OCI-LY7 (cell line): Measurements from ENCODE around the gene PRKN. TPM values are rescaled to one million over a fixed set of nuclear protein-coding genes. Genes with fewer than 3 reads are reported as not detected.

Experiments used
- BruUV-seq: library from RNA; stranded (reverse); fragments of 400-500 nt; replicated peaks from 2 replicates; lab custom pipeline; 2021; lab: Mats Ljungman, UMichigan
- CTCF ChIA-PET: fragments of 300-600 bp; sonication (Branson Sonifier 250); formaldehyde crosslinking; loops from one replicate; lab custom pipeline; 2022; ENCODE audit warnings: antibody characterized with exemption; ENCODE audit not compliant: unreplicated experiment; lab: Charles Lee
- POLR2A ChIA-PET: fragments of 300-600 bp; sonication (Branson Sonifier 250); formaldehyde crosslinking; loops from one replicate; lab custom pipeline; 2022; ENCODE audit warnings: antibody characterized with exemption; lab: Charles Lee
- DNase-seq: peaks from one replicate; pipeline ENCODE4 v3.0.0-alpha.2; 2015; ENCODE audit warnings: low spot score
- H2AFZ ChIP-seq: fragments of 200-600 bp; sonication (generic), shearing (Covaris generic); 2 replicates; pipeline ENCODE4 v1.6.1; 2014; ENCODE audit warnings: mild to moderate bottlenecking, antibody characterized with exemption, low read length, moderate library complexity
- H3K27ac ChIP-seq: fragments of 200-600 bp; sonication (generic); 2 replicates; pipeline ENCODE4 v1.5.1; 2014; ENCODE audit warnings: mixed run types, low read depth, mild to moderate bottlenecking, moderate library complexity, low read length, inconsistent platforms; ENCODE audit not compliant: poor library complexity, severe bottlenecking
- H3K36me3 ChIP-seq: fragments of 200-600 bp; sonication (generic); 2 replicates; pipeline ENCODE4 v1.6.1; 2014; ENCODE audit warnings: mild to moderate bottlenecking, antibody characterized with exemption, low read length, moderate library complexity, mixed read lengths; ENCODE audit not compliant: insufficient read depth
- H3K4me1 ChIP-seq: fragments of 200-600 bp; sonication (generic); 2 replicates; pipeline ENCODE4 v1.5.1; 2014; ENCODE audit warnings: mild to moderate bottlenecking, low read length; ENCODE audit not compliant: insufficient read depth, poor library complexity, severe bottlenecking
- H3K4me2 ChIP-seq: fragments of 200-600 bp; sonication (generic); 2 replicates; pipeline ENCODE4 v1.6.1; 2014; ENCODE audit warnings: mild to moderate bottlenecking, low read length
- H3K4me3 ChIP-seq: fragments of 200-600 bp; sonication (generic); 2 replicates; pipeline ENCODE4 v1.5.1; 2014; ENCODE audit warnings: mild to moderate bottlenecking, low read depth, low read length; ENCODE audit not compliant: poor library complexity, severe bottlenecking
- H3K79me2 ChIP-seq: fragments of 200-600 bp; sonication (generic); 2 replicates; pipeline ENCODE4 v1.6.1; 2016; ENCODE audit warnings: low read depth, mild to moderate bottlenecking, low read length, moderate library complexity, mixed read lengths; ENCODE audit not compliant: insufficient read depth
- H3K9me2 ChIP-seq: fragments of 200-600 bp; sonication (generic); 2 replicates; pipeline ENCODE4 v1.6.1; 2016; ENCODE audit warnings: mild to moderate bottlenecking, low read length, mixed read lengths; ENCODE audit not compliant: insufficient read depth
- H3K9me3 ChIP-seq: fragments of 200-600 bp; sonication (generic); 2 replicates; pipeline ENCODE4 v1.6.1; 2014; ENCODE audit warnings: mild to moderate bottlenecking, mixed run types, low read length, mixed read lengths
- H4K20me1 ChIP-seq: fragments of 200-600 bp; sonication (generic); 2 replicates; pipeline ENCODE4 v1.6.1; 2014; ENCODE audit warnings: mild to moderate bottlenecking, antibody characterized with exemption, low read length, moderate library complexity, mixed read lengths; ENCODE audit not compliant: insufficient read depth
- EZH2phosphoT487 ChIP-seq: fragments of 200-600 bp; sonication (generic); IDR thresholded peaks from 2 replicates; pipeline ENCODE4 v1.6.1; 2018; ENCODE audit warnings: low read depth, borderline replicate concordance, mild to moderate bottlenecking, mixed run types, antibody characterized with exemption, low read length, moderate library complexity, mixed read lengths
- intact Hi-C: fragments of 100-400 bp; cut with micrococcal nuclease; formaldehyde crosslinking; loops from one replicate; pipeline ENCODE4 v1.10.0; 2022; ENCODE audit not compliant: unreplicated experiment
- total RNA-seq, 2 experiments: library from RNA; depleted of rRNA in 1 of 2; stranded (reverse); fragments of >200 nt in 1 of 2; shearing (Covaris generic) in 1 of 2; gene quantifications; 2 replicates each; pipeline ENCODE4 v1.2.3, GENCODE V29; 2014 to 2022
- TF ChIP-seq, protein P1 (sequence below): fragments of 200-600 bp; sonication (generic); conservative IDR thresholded peaks from 2 replicates; pipeline ENCODE4 v1.5.1; 2014; ENCODE audit warnings: mild to moderate bottlenecking, antibody characterized with exemption, low read length, moderate library complexity, mixed read lengths

The PRKN gene
- total RNA-seq, 2 experiments from 2014 or later = 1.3 to 2.0 TPM

DNA sequence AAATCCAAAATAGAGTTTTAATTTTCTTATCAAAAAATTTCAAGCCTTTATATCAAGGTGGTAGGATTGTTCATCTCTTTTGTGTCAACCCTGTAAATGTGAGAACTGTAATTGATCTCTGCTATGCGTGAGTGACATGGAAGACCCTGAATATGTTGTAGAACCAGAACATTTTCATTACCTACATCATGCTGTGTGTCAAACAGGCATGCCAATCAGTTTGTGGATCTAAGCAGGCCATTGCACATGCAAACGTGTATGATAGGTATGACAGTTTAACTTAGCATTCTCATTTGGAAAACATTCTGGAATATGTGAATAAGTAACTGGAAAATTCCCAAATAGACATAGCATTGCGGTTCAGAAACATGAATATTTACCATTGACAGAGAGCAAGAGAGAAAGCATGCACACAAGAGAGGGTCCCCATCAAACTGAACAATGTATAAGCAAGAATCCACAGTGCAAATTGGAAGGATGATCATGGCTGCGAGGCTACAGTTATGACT lies 812.1 kb downstream of the PRKN start:
- H3K4me3 ChIP-seq = no peak overlapping the region
- no peak for TF ChIP-seq EZH2phosphoT487
- TF ChIP-seq, protein P1, sequence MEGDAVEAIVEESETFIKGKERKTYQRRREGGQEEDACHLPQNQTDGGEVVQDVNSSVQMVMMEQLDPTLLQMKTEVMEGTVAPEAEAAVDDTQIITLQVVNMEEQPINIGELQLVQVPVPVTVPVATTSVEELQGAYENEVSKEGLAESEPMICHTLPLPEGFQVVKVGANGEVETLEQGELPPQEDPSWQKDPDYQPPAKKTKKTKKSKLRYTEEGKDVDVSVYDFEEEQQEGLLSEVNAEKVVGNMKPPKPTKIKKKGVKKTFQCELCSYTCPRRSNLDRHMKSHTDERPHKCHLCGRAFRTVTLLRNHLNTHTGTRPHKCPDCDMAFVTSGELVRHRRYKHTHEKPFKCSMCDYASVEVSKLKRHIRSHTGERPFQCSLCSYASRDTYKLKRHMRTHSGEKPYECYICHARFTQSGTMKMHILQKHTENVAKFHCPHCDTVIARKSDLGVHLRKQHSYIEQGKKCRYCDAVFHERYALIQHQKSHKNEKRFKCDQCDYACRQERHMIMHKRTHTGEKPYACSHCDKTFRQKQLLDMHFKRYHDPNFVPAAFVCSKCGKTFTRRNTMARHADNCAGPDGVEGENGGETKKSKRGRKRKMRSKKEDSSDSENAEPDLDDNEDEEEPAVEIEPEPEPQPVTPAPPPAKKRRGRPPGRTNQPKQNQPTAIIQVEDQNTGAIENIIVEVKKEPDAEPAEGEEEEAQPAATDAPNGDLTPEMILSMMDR = no peak
- no peaks in the 10 kb centered on the region for H3K4me1 ChIP-seq
- no TSS peak for BruUV-seq
- H3K9me3 ChIP-seq = no peaks in the 10 kb centered on the region
- no peak overlapping the region for H3K27ac ChIP-seq
- H3K9me2 ChIP-seq = no peaks in the 10 kb centered on the region
- no peak overlapping the region for H2AFZ ChIP-seq
- intact Hi-C loops = no loop called here
- POLR2A ChIA-PET = no interaction called here
- H3K4me2 ChIP-seq = no peak overlapping the region
- H3K36me3 ChIP-seq = no peaks in the 10 kb centered on the region
- CTCF ChIA-PET = interaction anchor here (0.6 kb wide), 1 partner anchor 93 kb away, joined by 3 read pairs; no protein-coding TSS in a partner anchor
- H3K79me2 ChIP-seq = no peaks in the 10 kb centered on the region
- no peak for DNase-seq
- H4K20me1 ChIP-seq = no peaks in the 10 kb centered on the region

DNA sequence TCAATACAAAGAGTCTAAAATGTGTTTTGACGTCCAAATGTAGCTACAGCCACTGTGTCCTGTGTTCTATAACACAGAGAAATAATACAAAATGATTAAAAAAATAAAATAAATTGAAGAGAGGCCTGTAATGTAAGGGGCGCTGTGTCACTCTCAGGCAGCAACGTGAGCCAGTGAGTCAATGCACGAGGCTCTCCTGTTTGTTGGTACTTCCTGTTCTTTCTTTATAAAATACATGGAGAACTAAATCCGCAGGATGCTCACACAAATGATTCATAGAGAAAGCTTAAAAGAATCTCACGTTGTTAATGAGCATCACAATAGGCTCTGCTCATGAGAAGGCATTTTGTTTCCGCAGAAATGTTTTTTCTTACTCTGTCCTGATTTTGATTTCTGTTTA lies 818.7 kb downstream of the PRKN start:
- Histone ChIP-seq H3K4me3 (no peak overlapping the region), H4K20me1 (no peaks in the 10 kb centered on the region), H2AFZ (no peak overlapping the region), H3K36me3 (no peaks in the 10 kb centered on the region), H3K79me2 (no peaks in the 10 kb centered on the region), H3K27ac (no peak overlapping the region), H3K9me2 (no peaks in the 10 kb centered on the region), H3K4me2 (no peak overlapping the region), H3K4me1 (no peaks in the 10 kb centered on the region), H3K9me3 (no peaks in the 10 kb centered on the region)
- DNase-seq = no peak
- intact Hi-C loops = no loop called here
- POLR2A ChIA-PET = no interaction called here
- no peak for TF ChIP-seq EZH2phosphoT487
- TF ChIP-seq, protein P1 = no peak
- CTCF ChIA-PET = no interaction called here
- no TSS peak for BruUV-seq

DNA sequence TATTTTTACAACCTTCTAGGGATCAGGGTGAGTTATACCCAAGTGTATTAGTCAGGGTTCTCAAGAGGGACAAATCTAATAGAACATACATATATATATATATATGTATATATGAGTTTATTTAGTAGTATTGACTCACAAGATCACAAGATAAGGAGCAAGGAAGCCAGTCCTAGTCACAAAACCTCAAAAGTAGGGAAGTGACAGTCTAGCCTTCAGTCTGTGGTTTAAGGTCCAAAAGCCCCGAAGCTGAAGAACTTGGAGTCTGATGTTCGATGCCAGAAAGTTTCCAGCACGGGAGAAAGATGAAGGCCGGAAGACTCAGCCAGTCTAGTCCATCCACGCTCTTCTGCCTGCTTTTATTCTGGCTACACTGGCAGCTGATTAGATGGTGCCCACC lies 821.0 kb downstream of the PRKN start:
- Histone ChIP-seq H3K9me2 (no peaks in the 10 kb centered on the region), H3K4me1 (no peaks in the 10 kb centered on the region), H3K4me2 (no peak overlapping the region), H3K36me3 (no peaks in the 10 kb centered on the region), H3K9me3 (no peaks in the 10 kb centered on the region), H4K20me1 (no peaks in the 10 kb centered on the region), H3K27ac (no peak overlapping the region), H3K79me2 (no peaks in the 10 kb centered on the region), H3K4me3 (no peak overlapping the region), H2AFZ (no peak overlapping the region)
- CTCF ChIA-PET = no interaction called here
- intact Hi-C loops = no loop called here
- TF ChIP-seq EZH2phosphoT487 = no peak
- TF ChIP-seq, protein P1 = no peak
- POLR2A ChIA-PET = no interaction called here
- BruUV-seq = no TSS peak
- no peak for DNase-seq
